Sigmoid colon (tissue), 7 donors: ENCODE data around the gene WDTC1. TPM values are rescaled to one million over a fixed set of nuclear protein-coding genes. Genes with fewer than 3 reads are reported as not detected.
A peak's percentile ranks its signal among the peaks of the same experiment; 100 is the strongest.

Source experiments
- DNase-seq: peaks from one replicate; pipeline ENCODE4 v3.0.0-alpha.2; 2019
- H3K27ac ChIP-seq, 4 donors: fragments of 200-600 bp; sonication (generic); one replicate each; pipeline ENCODE4 v1.5.1; 2016 to 2019; ENCODE audit warnings: mild to moderate bottlenecking in 1 of 4
- H3K27me3 ChIP-seq, 3 donors: fragments of 200-600 bp; sonication (generic); one replicate each; pipeline ENCODE4 v1.5.1; 2019; ENCODE audit warnings: mild to moderate bottlenecking in 1 of 3
- H3K36me3 ChIP-seq, 4 donors: fragments of 200-600 bp; sonication (generic); one replicate each; pipeline ENCODE4 v1.5.1; 2016 to 2019
- H3K4me1 ChIP-seq, 4 donors: fragments of 200-600 bp; sonication (generic); one replicate each; pipeline ENCODE4 v1.5.1; 2017 to 2019
- H3K4me3 ChIP-seq, 4 donors: fragments of 200-600 bp; sonication (generic); one replicate each; pipeline ENCODE4 v1.5.1; 2017 to 2019; ENCODE audit warnings: mild to moderate bottlenecking in 2 of 4, moderate library complexity in 1 of 4
- H3K9me3 ChIP-seq, 4 donors: fragments of 200-600 bp in 3 of 4; sonication (generic) in 3 of 4; one replicate each; pipeline versions ENCODE4 v1.5.1 to v1.6.1; 2013 to 2019
- EP300 ChIP-seq, 4 donors: sonication (generic); formaldehyde crosslinking; IDR thresholded peaks; one replicate each; pipeline ENCODE4 v1.6.1; 2017; ENCODE audit warnings: antibody characterized with exemption in 4 of 4
- POLR2A ChIP-seq, 2 donors: fragments of 450-650 bp; IDR thresholded peaks; one replicate each; pipeline ENCODE4 v1.6.1; 2016; ENCODE audit warnings: antibody characterized with exemption in 2 of 2, mild to moderate bottlenecking in 2 of 2, moderate library complexity in 2 of 2
- POLR2AphosphoS5 ChIP-seq, 4 donors: sonication (generic); formaldehyde crosslinking; IDR thresholded peaks; one replicate each; pipeline ENCODE4 v1.6.1; 2017; ENCODE audit warnings: antibody characterized with exemption in 4 of 4
- WGBS, 2 donors: extraction: QIAGEN DNeasy Blood & Tissue Kit; methylation state at CpG; one replicate each; pipeline ENCODE4 v1.1.7; 2013; 5-methylcytosine and 5-hydroxymethylcytosine counted together
- intact Hi-C: fragments of 100-400 bp; cut with DNase I; formaldehyde crosslinking; loops from one replicate; pipeline ENCODE4 v1.15.1; 2023
- polyA plus RNA-seq, 3 donors: library from polyadenylated mRNA; stranded (reverse); fragments of 200-250 nt; gene quantifications; one replicate each; pipeline ENCODE4 v1.2.3, GENCODE V29; 2013
- total RNA-seq, 4 donors: library from RNA; depleted of rRNA; stranded (reverse); fragments of >200 nt; gene quantifications; one replicate each; pipeline ENCODE4 v1.1.0, GENCODE V29; 2016
- TF ChIP-seq, protein P1 (sequence below), 4 experiments: fragments of 450-650 bp in 3 of 4; fragments of 200-600 bp in 1 of 4; IDR thresholded peaks; one replicate each; pipeline ENCODE4 v1.5.1; 2016 to 2019; ENCODE audit warnings: antibody characterized with exemption in 4 of 4, mild to moderate bottlenecking in 3 of 4, moderate library complexity in 2 of 4
- donor health status: healthy with polysubstance abuse.
- donor health status: Bipolar disorder and iron deficiency.
- donor health status: healthy.

Gene WDTC1
- total and polyA plus RNA-seq, 7 donors, result 15.0 to 32.4 (median 27.5) TPM

DNA sequence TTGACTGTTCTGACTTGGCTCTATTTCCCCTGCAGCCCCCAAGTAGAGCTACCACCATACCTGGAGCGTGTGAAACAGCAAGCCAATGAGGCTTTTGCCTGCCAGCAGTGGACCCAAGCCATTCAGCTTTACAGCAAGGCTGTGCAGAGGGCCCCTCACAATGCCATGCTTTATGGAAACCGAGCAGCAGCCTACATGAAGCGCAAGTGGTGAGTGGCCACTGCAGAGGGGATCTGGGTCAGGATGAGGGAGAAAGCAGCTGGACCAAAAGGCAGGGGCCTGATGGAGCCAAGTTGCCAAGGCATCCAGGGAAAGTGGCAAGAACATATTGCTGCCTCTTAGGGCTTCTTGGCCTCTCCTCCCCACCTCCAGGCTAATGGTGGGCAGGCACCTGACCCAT lies 63.5 kb downstream of the WDTC1 start:
- WGBS, 2 donors, result 95 to 96% methylated on average over 3 of the region's 3 CpGs
- peak overlapping the region; percentile 84 to 96 (median 92) for H3K27ac ChIP-seq
- TF ChIP-seq EP300 (IDR thresholded peaks at IDR 0.05), result no peak
- TF ChIP-seq, protein P1, sequence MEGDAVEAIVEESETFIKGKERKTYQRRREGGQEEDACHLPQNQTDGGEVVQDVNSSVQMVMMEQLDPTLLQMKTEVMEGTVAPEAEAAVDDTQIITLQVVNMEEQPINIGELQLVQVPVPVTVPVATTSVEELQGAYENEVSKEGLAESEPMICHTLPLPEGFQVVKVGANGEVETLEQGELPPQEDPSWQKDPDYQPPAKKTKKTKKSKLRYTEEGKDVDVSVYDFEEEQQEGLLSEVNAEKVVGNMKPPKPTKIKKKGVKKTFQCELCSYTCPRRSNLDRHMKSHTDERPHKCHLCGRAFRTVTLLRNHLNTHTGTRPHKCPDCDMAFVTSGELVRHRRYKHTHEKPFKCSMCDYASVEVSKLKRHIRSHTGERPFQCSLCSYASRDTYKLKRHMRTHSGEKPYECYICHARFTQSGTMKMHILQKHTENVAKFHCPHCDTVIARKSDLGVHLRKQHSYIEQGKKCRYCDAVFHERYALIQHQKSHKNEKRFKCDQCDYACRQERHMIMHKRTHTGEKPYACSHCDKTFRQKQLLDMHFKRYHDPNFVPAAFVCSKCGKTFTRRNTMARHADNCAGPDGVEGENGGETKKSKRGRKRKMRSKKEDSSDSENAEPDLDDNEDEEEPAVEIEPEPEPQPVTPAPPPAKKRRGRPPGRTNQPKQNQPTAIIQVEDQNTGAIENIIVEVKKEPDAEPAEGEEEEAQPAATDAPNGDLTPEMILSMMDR (IDR thresholded peaks at IDR 0.05), result no peak
- no peak for TF ChIP-seq POLR2AphosphoS5 (IDR thresholded peaks at IDR 0.05)
- no peak for TF ChIP-seq POLR2A (IDR thresholded peaks at IDR 0.05)
- no peak overlapping the region for H3K4me3 ChIP-seq
- peaks cover 13 to 69% (median 37%) of the 10 kb centered on the region in 4 donors for H3K36me3 ChIP-seq
- H3K4me1 ChIP-seq, result peaks cover 2 to 47% (median 46%) of the 10 kb centered on the region in 4 donors
- H3K27me3 ChIP-seq, result no peaks in the 10 kb centered on the region
- no peaks in the 10 kb centered on the region for H3K9me3 ChIP-seq
- DNase-seq, result no peak
- intact Hi-C loops, result loop anchor here (2.0 to 5.0 kb wide), 2 partner anchors 25 to 309 kb away; partner anchors contain the start of gene TMEM222

DNA sequence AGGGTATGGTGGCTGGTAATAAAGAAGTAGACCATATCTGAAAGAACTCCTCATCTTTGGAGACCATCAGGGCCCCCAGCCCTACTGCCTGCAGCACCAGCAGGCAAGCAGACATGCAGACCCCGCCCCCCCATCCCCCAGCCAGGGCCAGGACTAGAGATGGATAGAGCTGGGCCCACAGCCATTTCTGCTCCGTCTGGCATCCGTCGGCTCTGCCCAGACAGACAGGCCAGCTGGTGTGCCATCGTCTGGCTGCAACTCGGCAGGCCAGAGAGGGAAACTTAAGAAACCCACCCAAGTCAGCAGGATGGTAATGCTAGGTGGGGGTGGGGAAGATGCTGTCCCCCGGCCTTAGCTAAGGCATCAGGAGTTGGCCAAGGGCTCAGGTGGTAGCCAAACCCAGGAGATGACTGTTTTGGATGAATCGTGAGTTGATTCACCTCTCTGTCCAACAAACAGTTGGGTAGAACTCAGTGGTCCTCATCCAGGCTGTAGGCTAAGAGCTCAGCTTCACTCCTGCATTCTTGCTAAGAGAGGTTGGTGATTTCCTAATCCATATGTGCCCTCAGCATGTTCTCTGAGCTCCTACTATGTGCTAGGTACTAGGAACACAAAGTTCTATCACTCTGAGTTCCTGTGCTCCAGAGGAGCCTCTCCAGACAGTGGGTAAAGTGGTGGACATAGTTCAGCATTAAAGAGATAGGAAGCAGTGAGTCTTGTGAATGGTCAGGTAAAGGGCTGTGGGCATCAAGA lies 64.4 kb downstream of the WDTC1 start:
- peaks cover 2 to 47% (median 46%) of the 10 kb centered on the region in 4 donors for H3K4me1 ChIP-seq
- intact Hi-C loops, result loop anchor here (2.0 to 5.0 kb wide), 2 partner anchors 24 to 308 kb away; partner anchors contain the start of gene TMEM222
- H3K27ac ChIP-seq, result peak overlapping the region; percentile 84 to 96 (median 92)
- H3K36me3 ChIP-seq, result peaks cover 13 to 72% (median 35%) of the 10 kb centered on the region in 4 donors
- no peak for DNase-seq
- H3K9me3 ChIP-seq, result no peaks in the 10 kb centered on the region
- TF ChIP-seq POLR2AphosphoS5 (IDR thresholded peaks at IDR 0.05) (no peak), EP300 (IDR thresholded peaks at IDR 0.05) (no peak), POLR2A (IDR thresholded peaks at IDR 0.05) (no peak)
- no peak overlapping the region for H3K4me3 ChIP-seq
- WGBS, 2 donors, result 86% methylated on average over 8 of the region's 8 CpGs
- no peaks in the 10 kb centered on the region for H3K27me3 ChIP-seq

DNA sequence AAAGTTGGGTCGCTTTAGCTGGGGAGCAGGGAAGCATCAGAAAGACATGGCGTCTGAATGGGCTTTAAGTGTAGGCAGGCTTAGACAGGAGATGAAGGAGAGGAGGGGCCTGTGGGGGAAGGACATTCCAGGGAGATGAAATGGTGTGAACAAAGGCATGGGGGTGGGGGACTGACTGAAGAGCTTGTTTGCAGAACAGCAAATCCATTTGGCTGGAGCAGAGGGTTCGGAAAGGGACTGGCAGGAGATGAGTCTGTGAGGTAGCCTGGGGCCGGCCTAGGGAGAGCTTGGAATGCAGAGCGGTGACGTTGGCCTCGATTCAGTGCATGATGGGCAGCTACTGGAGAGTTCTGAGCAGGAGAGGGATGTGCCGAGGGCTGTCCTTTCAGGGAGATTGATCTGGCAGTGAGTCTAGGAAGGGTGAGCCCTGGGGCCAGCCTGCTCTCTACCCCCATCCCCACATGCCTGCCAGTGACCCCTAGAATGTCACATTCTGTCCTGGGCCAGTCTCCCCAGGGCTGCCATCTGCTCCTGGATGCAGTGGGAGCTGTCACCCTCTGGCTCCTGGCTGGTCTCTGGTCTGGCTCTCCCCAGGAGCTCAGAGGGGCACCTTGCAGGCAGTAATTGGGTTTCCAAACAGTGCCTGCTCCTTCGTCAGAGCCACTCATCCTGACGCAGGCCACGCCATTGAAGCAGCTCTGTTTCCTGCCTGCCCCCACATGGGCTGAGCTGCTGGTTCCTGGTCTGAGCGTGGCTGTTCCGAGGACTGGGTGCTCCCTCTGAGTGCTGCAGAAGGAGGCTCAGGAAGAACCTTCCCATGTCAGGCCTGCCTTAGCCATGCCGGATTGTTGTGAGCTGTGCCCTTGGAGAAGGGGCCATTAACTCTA lies 65.2 kb downstream of the WDTC1 start:
- Histone ChIP-seq H3K4me3 (no peak overlapping the region), H3K4me1 (peaks cover 2 to 47% (median 46%) of the 10 kb centered on the region in 4 donors), H3K36me3 (peaks cover 8 to 72% (median 30%) of the 10 kb centered on the region in 4 donors), H3K27ac (peak overlapping the region; percentile 84 to 96 (median 92)), H3K9me3 (no peaks in the 10 kb centered on the region), H3K27me3 (no peaks in the 10 kb centered on the region)
- TF ChIP-seq, protein P1 (IDR thresholded peaks at IDR 0.05), result no peak
- TF ChIP-seq POLR2AphosphoS5 (IDR thresholded peaks at IDR 0.05) (peak in 3 of 4 donors; percentile 16 to 43 (median 16)), EP300 (IDR thresholded peaks at IDR 0.05) (peak in 2 of 4 donors; percentile 10 to 16)
- 75 to 83% methylated on average over 14 of the region's 14 CpGs for WGBS, 2 donors
- intact Hi-C loops, result loop anchor here (2.0 to 10.0 kb wide), 6 partner anchors 23 to 363 kb away; partner anchors contain the start of genes GPR3, TMEM222 and WASF2
- DNase-seq, result peak; percentile 95

DNA sequence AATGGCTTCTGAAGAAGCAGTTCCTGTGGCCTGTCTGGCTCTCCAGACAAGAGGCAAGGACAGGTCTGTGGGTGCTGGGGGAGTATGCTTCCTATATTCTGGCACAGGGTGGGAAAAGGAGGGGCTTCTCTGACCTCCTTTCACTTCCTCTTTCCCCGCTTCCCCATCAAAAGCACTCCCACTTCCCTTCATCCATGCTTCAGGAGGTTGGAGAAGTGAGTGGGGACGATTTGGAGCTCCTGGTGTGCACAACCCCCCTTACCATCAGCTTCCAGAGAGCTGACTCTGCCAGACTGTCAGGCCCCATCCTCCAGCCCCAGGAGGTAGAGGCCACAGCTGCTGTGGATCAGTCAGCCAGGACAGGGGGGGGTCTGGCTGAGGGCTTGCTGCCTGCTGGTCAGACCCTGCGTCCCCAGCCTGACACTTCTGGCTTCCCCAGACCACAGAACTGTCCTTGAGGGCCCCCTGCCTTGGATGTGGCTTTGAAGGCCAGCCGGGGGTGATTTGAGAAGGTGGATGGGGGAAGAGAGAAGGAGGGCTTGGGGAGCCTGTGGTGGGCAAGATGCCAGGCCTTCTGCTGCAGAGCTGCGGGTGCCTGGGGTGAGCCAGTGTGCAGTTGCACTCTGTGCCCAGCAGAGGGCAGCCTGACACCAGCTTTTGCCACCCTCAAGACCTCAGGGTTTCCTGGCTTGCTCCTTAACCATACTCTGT lies 66.1 kb downstream of the WDTC1 start:
- Histone ChIP-seq H3K4me3 (no peak overlapping the region), H3K4me1 (peaks cover 2 to 47% (median 46%) of the 10 kb centered on the region in 4 donors), H3K27me3 (no peaks in the 10 kb centered on the region), H3K27ac (peak overlapping the region; percentile 84 to 96 (median 92)), H3K36me3 (peaks cover 8 to 72% (median 30%) of the 10 kb centered on the region in 4 donors), H3K9me3 (no peaks in the 10 kb centered on the region)
- 37 to 41% methylated on average over 5 of the region's 5 CpGs for WGBS, 2 donors
- peak; percentile 95 for DNase-seq
- intact Hi-C loops, result loop anchor here (2.0 to 10.0 kb wide), 4 partner anchors 57 to 362 kb away; partner anchors contain the start of genes GPR3 and WASF2
- TF ChIP-seq, protein P1 (IDR thresholded peaks at IDR 0.05), result peak; percentile 99
- TF ChIP-seq EP300 (IDR thresholded peaks at IDR 0.05) (no peak), POLR2A (IDR thresholded peaks at IDR 0.05) (no peak), POLR2AphosphoS5 (IDR thresholded peaks at IDR 0.05) (peak in 3 of 4 donors; percentile 35 to 42 (median 37))
